UCSD-AML1 (cell line): ENCODE measurements around the gene SYNC.
A peak's percentile ranks its signal among the peaks of the same experiment; 100 is the strongest.
"Not testable (repeated sequence)": the region's sequence is repeated elsewhere in the genome, so short reads cannot be mapped to it uniquely, and the experiment has no call there.

Source experiments
- DNase-seq: peaks from one replicate; lab custom pipeline; 2025; ENCODE audit not compliant: unreplicated experiment; lab: John Stamatoyannopoulos, UW

The SYNC gene

GRCh38 chr1:32724678-32725614 is 22.4 kb upstream of the SYNC start:
- DNase-seq, result peak; percentile 89

DNA sequence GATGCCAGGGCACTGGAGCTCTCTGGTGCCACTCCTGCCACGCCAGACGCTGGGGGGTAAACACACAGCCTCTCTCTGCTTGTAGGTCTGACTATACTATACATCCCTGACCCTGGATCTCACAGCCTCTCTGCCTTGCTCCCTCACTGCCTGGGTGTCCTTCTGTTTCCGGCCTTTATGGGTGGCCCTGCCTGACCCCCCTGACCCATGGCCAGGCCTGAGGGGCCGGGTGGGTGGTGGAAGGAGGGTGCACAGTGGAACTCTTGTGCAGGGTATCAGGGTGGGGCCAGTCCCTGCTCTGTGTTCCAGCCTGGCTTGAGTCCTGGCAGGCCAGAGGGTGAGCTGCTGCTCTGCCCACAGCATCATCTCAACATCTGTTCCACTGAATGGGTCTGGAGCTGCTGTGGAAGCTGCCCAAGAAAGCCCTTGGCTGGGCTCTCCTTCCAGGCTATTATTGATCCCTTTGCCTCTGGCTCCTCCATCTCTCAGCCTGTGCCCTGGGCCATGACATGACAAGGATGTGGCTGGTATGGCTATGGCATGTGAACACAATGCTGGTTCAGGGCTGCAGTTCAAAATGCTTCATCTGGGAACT is 17.2 kb upstream of the SYNC start:
- DNase-seq, result no peak

DNA sequence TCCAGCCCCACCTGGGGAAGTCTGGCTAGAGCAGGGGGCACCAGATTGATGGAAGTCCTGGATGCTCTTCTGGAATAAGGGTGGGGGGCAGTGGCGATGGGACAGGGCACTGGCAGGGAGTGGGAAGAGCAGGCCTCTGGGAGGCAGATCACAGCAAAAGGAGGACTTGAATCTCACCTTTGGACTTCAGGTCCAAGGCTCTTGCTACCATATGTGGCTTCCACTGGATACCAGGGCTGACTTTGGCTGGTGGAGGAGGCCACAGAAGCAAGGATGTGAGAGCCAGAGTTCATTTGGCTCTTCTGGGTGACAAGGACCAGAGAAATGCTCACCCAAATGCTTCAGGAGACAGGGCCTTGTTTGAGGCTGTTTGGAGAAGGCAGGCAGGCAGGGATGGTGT is 16.0 kb upstream of the SYNC start:
- no peak for DNase-seq

- DNase-seq, result no peak
These were observed 15.5 kb upstream of the SYNC start for GRCh38 chr1:32718036-32718435.

- no peak for DNase-seq
These were observed 14.9 kb upstream of the SYNC start for GRCh38 chr1:32717503-32717902.

GRCh38 chr1:32716312-32717148 is 14.0 kb upstream of the SYNC start:
- DNase-seq, result peak; percentile 78

DNA sequence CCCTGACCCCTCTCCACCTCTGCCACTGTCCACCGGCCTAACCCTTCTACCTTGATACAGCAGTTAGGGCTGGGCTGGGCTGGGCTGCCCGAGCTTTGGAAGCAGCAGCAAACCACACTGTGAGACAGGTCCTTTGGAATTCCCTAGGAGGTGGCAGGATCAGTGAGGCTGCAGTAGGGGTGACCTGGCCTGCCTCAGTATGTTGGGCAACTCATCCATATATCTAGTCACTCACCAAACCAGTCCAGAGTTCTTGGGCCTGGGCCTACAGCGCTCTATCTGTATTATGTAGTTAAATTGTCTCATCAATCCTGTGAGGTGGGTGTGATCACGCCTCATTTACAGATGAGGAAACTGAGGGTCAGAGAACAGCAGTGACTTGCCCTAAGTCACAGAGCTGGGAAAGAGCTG is 13.3 kb upstream of the SYNC start:
- DNase-seq, result no peak

- no peak for DNase-seq
These were observed 11.7 kb upstream of the SYNC start for GRCh38 chr1:32714277-32714676.

- no peak for DNase-seq
These were observed 10.5 kb upstream of the SYNC start for GRCh38 chr1:32713081-32713480.

DNA sequence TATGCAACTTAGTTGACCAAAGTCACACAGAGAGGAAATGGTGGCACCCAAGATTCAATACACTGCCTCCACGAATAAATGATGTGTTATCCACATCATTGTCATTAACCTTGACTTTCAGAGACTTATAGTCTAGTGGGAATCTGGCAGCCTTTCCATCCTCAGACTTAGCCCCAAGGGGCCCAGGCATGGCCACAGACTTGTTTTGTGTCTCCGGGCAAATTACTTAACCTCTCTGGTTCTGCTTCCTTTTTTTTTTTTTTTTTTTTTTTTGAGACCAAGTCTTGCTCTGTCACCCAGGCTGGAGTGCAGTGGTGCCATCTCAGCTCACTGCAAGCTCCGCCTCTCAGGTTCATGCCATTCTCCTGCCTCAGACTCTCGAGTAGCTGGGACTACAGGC is 8.7 kb upstream of the SYNC start:
- not testable (repeated sequence) for DNase-seq

DNA sequence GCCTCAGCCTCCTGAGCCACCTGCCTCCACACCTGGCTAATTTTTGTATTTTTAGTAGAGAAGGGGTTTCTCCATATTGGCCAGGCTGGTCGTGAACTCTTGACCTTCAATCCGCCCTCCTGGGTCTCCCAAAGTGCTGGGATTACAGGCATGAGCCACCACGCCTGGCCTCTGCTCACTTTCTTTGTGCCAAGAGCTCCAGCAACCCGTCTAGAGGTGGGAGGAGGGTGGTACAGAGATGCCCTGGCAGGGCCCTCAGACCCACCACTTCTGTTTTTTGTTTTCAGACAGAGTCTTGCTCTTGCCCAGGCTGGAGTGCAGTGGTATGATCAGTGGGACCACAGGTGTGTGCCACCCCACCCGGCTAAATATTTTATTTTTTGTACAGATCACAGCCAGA is 6.9 kb upstream of the SYNC start:
- no peak for DNase-seq

DNA sequence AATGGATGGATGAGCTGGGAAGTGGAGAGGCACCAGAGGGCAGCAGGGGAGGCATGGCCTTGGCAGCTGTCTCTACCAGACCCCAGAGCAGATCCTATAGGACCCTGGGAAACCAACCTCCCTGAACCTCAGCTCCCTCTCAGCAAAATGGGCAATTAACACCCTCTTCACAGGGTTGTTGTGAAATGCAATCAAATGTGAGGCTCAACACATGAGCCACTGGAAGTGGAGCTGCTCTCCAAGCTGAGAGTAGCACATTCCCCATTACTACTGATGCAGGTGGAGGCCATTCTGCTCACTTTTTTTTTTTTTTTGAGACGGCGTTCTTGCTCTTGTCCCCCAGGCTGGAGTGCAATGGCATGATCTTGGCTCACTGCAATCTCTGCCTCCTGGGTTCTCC is 6.5 kb upstream of the SYNC start:
- DNase-seq, result no peak

DNA sequence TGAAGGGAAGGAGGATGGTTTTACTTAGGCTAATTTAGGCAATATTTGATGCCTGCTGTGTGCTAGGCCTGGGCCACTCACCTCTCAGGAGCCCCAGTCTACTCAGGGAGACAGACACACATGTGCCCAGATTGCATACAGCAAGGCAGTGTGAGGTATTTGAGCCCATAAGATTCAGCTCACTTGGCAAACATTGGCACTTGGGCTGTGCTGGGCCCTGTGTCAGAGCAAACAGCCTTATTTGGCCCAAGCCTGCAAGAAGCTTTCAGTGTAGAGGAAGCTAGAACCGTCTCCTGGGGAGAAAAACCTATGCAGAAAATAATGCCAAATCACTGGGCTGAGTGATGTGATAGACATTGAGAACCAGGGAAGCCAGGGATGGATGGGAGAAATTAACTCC is 3.9 kb upstream of the SYNC start:
- DNase-seq, result no peak

- no peak for DNase-seq
These were observed 2.9 kb upstream of the SYNC start for GRCh38 chr1:32705516-32705915.

- no peak for DNase-seq
These were observed 1.1 kb upstream of the SYNC start for GRCh38 chr1:32703479-32704291.

- no peak for DNase-seq
These were observed 495 bp downstream of the SYNC start for GRCh38 chr1:32701951-32702598.

DNA sequence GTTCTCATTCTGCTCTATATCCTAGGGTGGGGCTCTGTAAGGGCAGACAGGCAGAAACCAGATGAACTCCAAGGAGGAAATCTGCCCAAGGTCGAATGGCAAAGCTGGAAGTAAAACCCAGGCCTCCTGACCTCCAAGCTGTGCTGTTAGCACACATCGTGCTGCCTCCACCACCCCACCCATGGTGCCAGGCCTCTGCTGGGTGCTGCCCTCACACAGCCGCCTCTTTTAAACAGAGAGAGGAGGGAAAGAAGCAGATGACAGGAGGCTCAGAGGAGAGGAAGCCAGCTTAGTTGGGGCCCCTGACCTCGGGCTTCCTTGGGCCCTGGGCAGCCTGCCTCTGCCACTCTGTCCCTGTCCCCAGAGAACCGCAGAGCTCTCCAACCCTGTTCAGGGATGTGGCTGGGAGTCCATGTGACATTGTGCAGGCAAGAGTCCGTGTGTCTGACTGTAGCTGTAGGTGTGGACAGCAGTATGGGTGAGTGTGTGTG is 1.1 kb downstream of the SYNC start:
- DNase-seq, result peak; percentile 38

- DNase-seq, result not testable (repeated sequence)
These were observed 5.6 kb downstream of the SYNC start for GRCh38 chr1:32696996-32697395.

- no peak for DNase-seq
These were observed 6.5 kb downstream of the SYNC start for GRCh38 chr1:32696041-32696440.
